ENCODE data around the gene EVA1C. TPM values are rescaled to one million over a fixed set of nuclear protein-coding genes. Genes with fewer than 3 reads are reported as not detected.

Gene EVA1C
- total and polyA plus RNA-seq, 2 donors (not counting 1 experiment from before 2014, with no cell fraction given): 0.84 to 1.6 TPM

DNA sequence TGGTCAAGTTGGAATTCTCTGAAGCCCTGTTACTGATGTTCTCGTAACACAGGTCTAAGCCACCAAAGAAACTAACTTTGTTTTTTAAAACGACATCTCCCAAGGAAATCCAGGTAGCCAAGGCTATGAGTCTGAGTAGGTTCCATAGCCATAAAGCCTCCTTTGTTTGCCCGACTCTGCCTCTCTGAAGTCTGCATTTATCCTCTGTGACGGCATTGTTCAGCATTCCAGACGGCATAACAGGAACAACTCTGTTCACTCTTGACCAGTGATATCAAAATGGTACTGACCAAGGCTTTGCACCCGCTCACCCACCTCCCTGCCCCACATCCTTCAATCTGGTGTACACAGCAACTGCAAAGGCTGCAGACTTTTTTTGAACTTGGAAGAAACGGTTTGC lies 34.5 kb upstream of the EVA1C start:
- H3K4me2 ChIP-seq (replicated peaks; ENCODE audit: low read depth, low read length, poor library complexity, severe bottlenecking): no peak overlapping the region
- WGBS (ENCODE audit: insufficient coverage): 78% methylated on average over 7 of the region's 7 CpGs
- H2AFZ ChIP-seq (ENCODE audit: insufficient read depth, low read depth, low read length, poor library complexity, severe bottlenecking): no peak overlapping the region
- H3K4me1 ChIP-seq (ENCODE audit: control insufficient read depth in 2 of 2, insufficient read depth in 2 of 2, low read length in 2 of 2): no peaks in the 10 kb centered on the region
- CTCF ChIA-PET: no interaction called here
- H3K36me3 ChIP-seq (replicated peaks in 1 of 2; ENCODE audit: control extremely low read depth in 1 of 2, control insufficient read depth in 1 of 2, extremely low read depth in 1 of 2, insufficient read depth in 2 of 2, low read length in 1 of 2): peaks cover 4 to 73% of the 10 kb centered on the region in 2 experiments
- H3K27me3 ChIP-seq (replicated peaks in 1 of 4; ENCODE audit: control extremely low read depth in 1 of 4, control insufficient read depth in 3 of 4, insufficient read depth in 4 of 4, low read length in 3 of 4): no peaks in the 10 kb centered on the region
- TF ChIP-seq, protein P1, sequence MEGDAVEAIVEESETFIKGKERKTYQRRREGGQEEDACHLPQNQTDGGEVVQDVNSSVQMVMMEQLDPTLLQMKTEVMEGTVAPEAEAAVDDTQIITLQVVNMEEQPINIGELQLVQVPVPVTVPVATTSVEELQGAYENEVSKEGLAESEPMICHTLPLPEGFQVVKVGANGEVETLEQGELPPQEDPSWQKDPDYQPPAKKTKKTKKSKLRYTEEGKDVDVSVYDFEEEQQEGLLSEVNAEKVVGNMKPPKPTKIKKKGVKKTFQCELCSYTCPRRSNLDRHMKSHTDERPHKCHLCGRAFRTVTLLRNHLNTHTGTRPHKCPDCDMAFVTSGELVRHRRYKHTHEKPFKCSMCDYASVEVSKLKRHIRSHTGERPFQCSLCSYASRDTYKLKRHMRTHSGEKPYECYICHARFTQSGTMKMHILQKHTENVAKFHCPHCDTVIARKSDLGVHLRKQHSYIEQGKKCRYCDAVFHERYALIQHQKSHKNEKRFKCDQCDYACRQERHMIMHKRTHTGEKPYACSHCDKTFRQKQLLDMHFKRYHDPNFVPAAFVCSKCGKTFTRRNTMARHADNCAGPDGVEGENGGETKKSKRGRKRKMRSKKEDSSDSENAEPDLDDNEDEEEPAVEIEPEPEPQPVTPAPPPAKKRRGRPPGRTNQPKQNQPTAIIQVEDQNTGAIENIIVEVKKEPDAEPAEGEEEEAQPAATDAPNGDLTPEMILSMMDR (IDR thresholded peaks at IDR 0.05): no peak
- TF ChIP-seq EZH2 (IDR thresholded peaks at IDR 0.05; ENCODE audit: borderline replicate concordance, insufficient read depth, low read depth, low read length, poor library complexity, severe bottlenecking): no peak
- H3K4me3 Mint-ChIP-seq: no peak overlapping the region
- H3K27ac Mint-ChIP-seq: no peak overlapping the region
- ATAC-seq (ENCODE audit: low read depth): no peak
- no peaks in the 10 kb centered on the region for H3K4me1 Mint-ChIP-seq
- intact Hi-C loops (cut with micrococcal nuclease): no loop called here
- POLR2A ChIA-PET: no interaction called here
- no peaks in the 10 kb centered on the region for H3K9me3 ChIP-seq (ENCODE audit: control extremely low read depth in 1 of 3, control insufficient read depth in 2 of 3, insufficient read depth in 1 of 3, low read length in 2 of 3)
- no peaks in the 10 kb centered on the region for H3K27me3 Mint-ChIP-seq
- H3K79me2 ChIP-seq (ENCODE audit: control insufficient read depth, insufficient read depth, low read length): peaks cover 2% of the 10 kb centered on the region
- no peak overlapping the region for H3K4me3 ChIP-seq (ENCODE audit: control extremely low read depth in 1 of 5, extremely low read depth in 1 of 5, insufficient read depth in 1 of 5, low read depth in 2 of 5, low read length in 4 of 5)
- no peak overlapping the region for H3K27ac ChIP-seq (ENCODE audit: low read length in 2 of 2)
- DNase-seq: no peak
- H3K9me3 Mint-ChIP-seq (ENCODE audit: insufficient read depth): no peaks in the 10 kb centered on the region
- H4K20me1 ChIP-seq (ENCODE audit: control insufficient read depth, insufficient read depth, low read length, poor library complexity, severe bottlenecking): no peaks in the 10 kb centered on the region
- H3K9ac ChIP-seq (ENCODE audit: low read length): no peak overlapping the region

DNA sequence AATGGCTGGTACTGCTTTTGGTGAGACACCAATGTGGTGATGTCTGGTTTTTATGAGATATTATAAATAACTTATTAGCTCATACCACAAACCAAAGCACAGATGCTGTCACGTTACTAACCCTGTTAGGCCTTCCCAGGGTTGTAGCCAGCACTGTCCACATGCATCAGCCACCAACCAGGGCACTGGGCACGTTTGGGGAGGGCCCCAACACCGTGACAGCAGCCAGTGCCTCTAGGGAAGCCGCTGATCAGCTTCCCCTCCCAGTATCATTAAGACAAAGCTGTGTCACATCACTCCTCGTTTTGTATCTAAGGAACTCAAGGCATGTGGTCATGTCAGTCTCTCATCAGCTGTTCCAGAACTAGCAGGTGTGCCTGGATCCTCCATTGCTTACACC lies 33.5 kb upstream of the EVA1C start:
- CTCF ChIA-PET: no interaction called here
- H3K27ac Mint-ChIP-seq: no peak overlapping the region
- no peaks in the 10 kb centered on the region for H3K27me3 Mint-ChIP-seq
- no peaks in the 10 kb centered on the region for H3K4me1 Mint-ChIP-seq
- Histone ChIP-seq H3K79me2 (ENCODE audit: control insufficient read depth, insufficient read depth, low read length) (peaks cover 6% of the 10 kb centered on the region), H3K9me3 (ENCODE audit: control extremely low read depth in 1 of 3, control insufficient read depth in 2 of 3, insufficient read depth in 1 of 3, low read length in 2 of 3) (no peaks in the 10 kb centered on the region), H3K9ac (ENCODE audit: low read length) (no peak overlapping the region), H4K20me1 (ENCODE audit: control insufficient read depth, insufficient read depth, low read length, poor library complexity, severe bottlenecking) (no peaks in the 10 kb centered on the region), H3K27ac (ENCODE audit: low read length in 2 of 2) (no peak overlapping the region), H3K27me3 (replicated peaks in 1 of 4; ENCODE audit: control extremely low read depth in 1 of 4, control insufficient read depth in 3 of 4, insufficient read depth in 4 of 4, low read length in 3 of 4) (no peaks in the 10 kb centered on the region), H2AFZ (ENCODE audit: insufficient read depth, low read depth, low read length, poor library complexity, severe bottlenecking) (no peak overlapping the region), H3K36me3 (replicated peaks in 1 of 2; ENCODE audit: control extremely low read depth in 1 of 2, control insufficient read depth in 1 of 2, extremely low read depth in 1 of 2, insufficient read depth in 2 of 2, low read length in 1 of 2) (peaks cover 4 to 77% of the 10 kb centered on the region in 2 experiments), H3K4me1 (ENCODE audit: control insufficient read depth in 2 of 2, insufficient read depth in 2 of 2, low read length in 2 of 2) (no peaks in the 10 kb centered on the region), H3K4me3 (ENCODE audit: control extremely low read depth in 1 of 5, extremely low read depth in 1 of 5, insufficient read depth in 1 of 5, low read depth in 2 of 5, low read length in 4 of 5) (no peak overlapping the region), H3K4me2 (replicated peaks; ENCODE audit: low read depth, low read length, poor library complexity, severe bottlenecking) (no peak overlapping the region)
- no peak overlapping the region for H3K4me3 Mint-ChIP-seq
- TF ChIP-seq EZH2 (IDR thresholded peaks at IDR 0.05; ENCODE audit: borderline replicate concordance, insufficient read depth, low read depth, low read length, poor library complexity, severe bottlenecking): no peak
- TF ChIP-seq, protein P1 (IDR thresholded peaks at IDR 0.05): no peak
- 94% methylated on average over 5 of the region's 5 CpGs for WGBS (ENCODE audit: insufficient coverage)
- POLR2A ChIA-PET: no interaction called here
- ATAC-seq (ENCODE audit: low read depth) (no peak), DNase-seq (no peak)
- intact Hi-C loops (cut with micrococcal nuclease): no loop called here
- H3K9me3 Mint-ChIP-seq (ENCODE audit: insufficient read depth): no peaks in the 10 kb centered on the region
